Spleen (tissue), 11 donors: ENCODE results near the gene REV3L. TPM values are rescaled to one million over a fixed set of nuclear protein-coding genes. Genes with fewer than 3 reads are reported as not detected.
"Not testable (repeated sequence)": the region's sequence is repeated elsewhere in the genome, so short reads cannot be mapped to it uniquely, and the experiment has no call there.

Experiments used
- DNase-seq: peaks from one replicate; pipeline ENCODE4 v3.0.0-alpha.2; 2020
- H3K27ac ChIP-seq, 8 donors: fragments of 200-600 bp; sonication (generic) in 7 of 8; 1 replicate in 4 of 8; 2 replicates in 4 of 8; pipeline versions ENCODE4 v1.5.0 to v1.8.0; 2016 to 2021; ENCODE audit warnings: inconsistent platforms in 4 of 8, mild to moderate bottlenecking in 4 of 8, moderate library complexity in 1 of 8
- H3K27me3 ChIP-seq, 7 donors: fragments of 200-600 bp; sonication (generic) in 6 of 7; replicated peaks in 1 of 7; 1 replicate in 4 of 7; 2 replicates in 3 of 7; pipeline versions ENCODE4 v1.5.0 to v1.8.0; 2016 to 2021; ENCODE audit warnings: inconsistent platforms in 3 of 7, mild to moderate bottlenecking in 1 of 7
- H3K36me3 ChIP-seq, 6 donors: fragments of 200-600 bp; sonication (generic) in 5 of 6; 1 replicate in 4 of 6; 2 replicates in 2 of 6; pipeline versions ENCODE4 v1.5.0 to v1.8.0; 2016 to 2021; ENCODE audit warnings: inconsistent platforms in 2 of 6
- H3K4me1 ChIP-seq, 6 donors: fragments of 200-600 bp; sonication (generic) in 5 of 6; 1 replicate in 3 of 6; 2 replicates in 3 of 6; pipeline versions ENCODE4 v1.5.0 to v1.8.0; 2016 to 2021; ENCODE audit warnings: inconsistent platforms in 3 of 6
- H3K4me3 ChIP-seq, 8 donors: fragments of 200-600 bp; sonication (generic) in 7 of 8; 1 replicate in 4 of 8; 2 replicates in 4 of 8; pipeline versions ENCODE4 v1.5.0 to v1.8.0; 2016 to 2021; ENCODE audit warnings: inconsistent platforms in 4 of 8, mild to moderate bottlenecking in 4 of 8, moderate library complexity in 2 of 8
- H3K9me3 ChIP-seq, 8 donors: fragments of 200-600 bp; sonication (generic) in 7 of 8; 1 replicate in 4 of 8; 2 replicates in 4 of 8; pipeline versions ENCODE4 v1.5.0 to v1.8.0; 2016 to 2021; ENCODE audit warnings: inconsistent platforms in 4 of 8
- CTCF ChIP-seq, 11 experiments: fragments of 200-600 bp in 7 of 11; fragments of 450-650 bp in 4 of 11; sonication (generic) in 4 of 11; IDR thresholded peaks in 8 of 11; conservative IDR thresholded peaks in 3 of 11; 1 replicate in 7 of 11; 2 replicates in 4 of 11; pipeline versions ENCODE4 v1.4.0 to v1.8.0; 2016 to 2021; ENCODE audit warnings: antibody characterized with exemption in 11 of 11, inconsistent platforms in 4 of 11, mild to moderate bottlenecking in 1 of 11
- POLR2A ChIP-seq, 3 donors: fragments of 450-650 bp; IDR thresholded peaks; one replicate each; pipeline ENCODE4 v1.5.1; 2017; ENCODE audit warnings: antibody characterized with exemption in 3 of 3, mild to moderate bottlenecking in 1 of 3
- POLR2AphosphoS5 ChIP-seq, 3 donors: sonication (generic); formaldehyde crosslinking; IDR thresholded peaks; one replicate each; pipeline ENCODE4 v1.5.1; 2017; ENCODE audit warnings: antibody characterized with exemption in 3 of 3
- WGBS, 5 donors: extraction: QIAGEN DNeasy Blood & Tissue Kit in 3 of 5; methylation state at CpG; one replicate each; pipeline versions ENCODE4 v1.1.5 to v1.1.7; 2013 to 2018; 5-methylcytosine and 5-hydroxymethylcytosine counted together
- intact Hi-C: fragments of 100-400 bp; cut with DNase I; formaldehyde crosslinking; loops from one replicate; pipeline ENCODE4 v1.15.0; 2023; ENCODE audit warnings: low total_unique reads
- polyA plus RNA-seq, 3 donors: library from polyadenylated mRNA; stranded (reverse); fragments of 200-250 nt; gene quantifications; one replicate each; pipeline ENCODE4 v1.2.1, GENCODE V29; 2013
- total RNA-seq, 7 donors: library from RNA; depleted of rRNA in 3 of 7; stranded (reverse); fragments of >200 nt in 3 of 7; fragmentation: NEBNext Ultra II Directional in 4 of 7; extraction: Animal tissue kit (Norgen Biotek cat#: 25700) in 4 of 7; gene quantifications; one replicate each; pipeline versions ENCODE4 v1.1.0 to v1.2.1, GENCODE V29; 2016 to 2021
- donor health status: healthy with polysubstance abuse.
- donor health status: DM: no; HTN: no; CAD: no; lungs with moderate emphysema.
- donor health status: DM: no; HTN: no; CAD: no.
- donor health status: Bipolar disorder and iron deficiency.
- donor health status: healthy.
- donor health status: DM: no; HTN: no; CAD: no.
- donor health status: DM: yes; HTN: yes; CAD: no.

The REV3L gene
- total and polyA plus RNA-seq, 10 donors, result 7.7 to 60.9 (median 29.8) TPM

GRCh38 chr6:111515259-111515658 is 32.2 kb upstream of the REV3L start:
- intact Hi-C loops, result no loop called here
- TF ChIP-seq POLR2A (IDR thresholded peaks at IDR 0.05) (no peak), CTCF (IDR thresholded peaks at IDR 0.05 in 8 of 11, conservative IDR thresholded peaks at IDR 0.05 in 3 of 11) (no peak)

GRCh38 chr6:111514531-111514930 is 31.5 kb upstream of the REV3L start:
- WGBS, 5 donors, result 91 to 96% (median 93%) methylated on average over 6 of the region's 6 CpGs
- H3K4me3 ChIP-seq, H3K27me3 ChIP-seq, H3K9me3 ChIP-seq, H3K36me3 ChIP-seq, intact Hi-C loops, DNase-seq, H3K4me1 ChIP-seq, H3K27ac ChIP-seq: not testable (repeated sequence)

More at GRCh38 chr6:111515259-111515658, 32.2 kb upstream of the REV3L start:
- no peak overlapping the region for H3K4me3 ChIP-seq
- 91 to 98% (median 92%) methylated on average over 2 of the region's 2 CpGs for WGBS, 5 donors
- H3K27ac ChIP-seq, result no peak overlapping the region
- no peaks in the 10 kb centered on the region for H3K36me3 ChIP-seq
- no peaks in the 10 kb centered on the region for H3K27me3 ChIP-seq
- no peaks in the 10 kb centered on the region for H3K4me1 ChIP-seq
- DNase-seq, result no peak
- no peaks in the 10 kb centered on the region for H3K9me3 ChIP-seq

GRCh38 chr6:111507219-111507618 is 24.2 kb upstream of the REV3L start:
- H3K4me3 ChIP-seq, H3K27me3 ChIP-seq, intact Hi-C loops, H3K4me1 ChIP-seq, H3K27ac ChIP-seq, H3K36me3 ChIP-seq, H3K9me3 ChIP-seq, DNase-seq: not testable (repeated sequence)
- 89 to 97% (median 95%) methylated on average over 4 to 5 of the region's 5 CpGs for WGBS, 5 donors

GRCh38 chr6:111505498-111505897 is 22.5 kb upstream of the REV3L start:
- H3K4me3 ChIP-seq, intact Hi-C loops: not testable (repeated sequence)
- H3K36me3 ChIP-seq, result peaks cover 0 to 17% (median 2%) of the 10 kb centered on the region in 6 donors

GRCh38 chr6:111503660-111504059 is 20.6 kb upstream of the REV3L start:
- Histone ChIP-seq H3K27ac (no peak overlapping the region), H3K4me3 (no peak overlapping the region), H3K9me3 (no peaks in the 10 kb centered on the region), H3K36me3 (peaks cover 0 to 17% (median 2%) of the 10 kb centered on the region in 6 donors), H3K4me1 (no peaks in the 10 kb centered on the region), H3K27me3 (no peaks in the 10 kb centered on the region)
- WGBS, 5 donors, result 49 to 64% (median 52%) methylated on average over 2 of the region's 2 CpGs
- DNase-seq, result no peak
- intact Hi-C loops, result no loop called here
- TF ChIP-seq POLR2A (IDR thresholded peaks at IDR 0.05), result no peak
- no peak for TF ChIP-seq CTCF (IDR thresholded peaks at IDR 0.05 in 8 of 11, conservative IDR thresholded peaks at IDR 0.05 in 3 of 11)
- no peak for TF ChIP-seq POLR2AphosphoS5 (IDR thresholded peaks at IDR 0.05)

More at GRCh38 chr6:111505498-111505897, 22.5 kb upstream of the REV3L start:
- not testable (repeated sequence) for H3K27me3 ChIP-seq, H3K4me1 ChIP-seq, H3K9me3 ChIP-seq, H3K27ac ChIP-seq, DNase-seq
- 96 to 100% (median 100%) methylated on average over 1 of the region's 1 CpG for WGBS, 5 donors

- H3K27ac ChIP-seq, result no peak overlapping the region
- no peaks in the 10 kb centered on the region for H3K9me3 ChIP-seq
- no peak for DNase-seq
- no peak overlapping the region for H3K4me3 ChIP-seq
- H3K27me3 ChIP-seq, result no peaks in the 10 kb centered on the region
- WGBS, 5 donors, result 91 to 98% (median 95%) methylated on average over 1 of the region's 1 CpG
- H3K36me3 ChIP-seq, result peaks cover 0 to 18% (median 2%) of the 10 kb centered on the region in 6 donors
- no peak for TF ChIP-seq POLR2AphosphoS5 (IDR thresholded peaks at IDR 0.05)
- intact Hi-C loops, result no loop called here
- H3K4me1 ChIP-seq, result no peaks in the 10 kb centered on the region
These were observed 20.2 kb upstream of the REV3L start for GRCh38 chr6:111503194-111503593.
